GM18870 (cell line): Measurements from ENCODE around the gene MMRN1.

ENCODE experiments used
- ATAC-seq: cut with Tn5 transposase; IDR thresholded peaks from one replicate; pipeline ENCODE4 v1.9.1; 2021; ENCODE audit warnings: moderate library complexity; ENCODE audit not compliant: unreplicated experiment

The MMRN1 gene

DNA sequence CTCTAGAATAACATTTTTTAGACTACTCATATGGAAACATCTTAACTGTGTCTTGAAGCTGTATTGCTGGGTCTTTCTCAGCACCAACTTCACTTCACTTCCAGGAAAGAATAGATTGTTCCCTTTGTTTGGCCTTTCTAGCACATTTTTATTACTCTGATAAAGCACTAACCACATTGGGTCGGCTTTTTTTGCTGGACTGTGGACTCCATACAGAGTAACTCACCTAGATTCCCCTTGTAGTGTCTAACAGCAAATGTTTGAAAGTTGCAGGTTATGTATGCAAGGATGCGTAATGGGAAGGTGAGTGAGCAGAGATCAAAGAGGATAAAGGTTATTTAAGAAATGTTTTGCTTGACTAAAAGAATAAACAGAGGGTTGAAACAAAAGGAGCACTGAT is 101.2 kb downstream of the MMRN1 start:
- ATAC-seq = no peak

DNA sequence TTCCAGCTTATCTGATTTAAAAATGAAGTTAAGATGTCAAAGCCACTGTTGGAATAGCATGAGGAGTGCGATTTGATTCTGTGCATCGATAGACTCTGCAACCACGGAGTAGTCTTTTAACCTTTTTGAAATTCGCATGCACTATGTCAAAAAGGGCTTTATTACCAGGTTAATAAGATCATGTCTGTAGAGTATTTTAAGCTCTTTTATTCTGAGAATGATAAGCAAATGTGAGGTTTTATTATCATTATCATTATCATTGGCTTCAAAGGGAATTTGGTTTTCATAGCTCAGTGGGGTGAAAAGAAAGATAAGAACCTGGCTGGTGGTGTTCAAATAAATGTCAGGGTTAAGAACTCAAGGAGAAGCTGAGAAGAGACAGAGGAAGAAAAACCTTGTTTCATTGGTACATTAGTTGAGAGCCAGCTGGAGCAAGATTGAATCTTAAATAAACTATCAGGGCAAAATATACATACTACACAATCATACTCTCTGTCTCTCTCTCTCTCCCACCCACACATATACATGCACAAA is 102.6 kb downstream of the MMRN1 start:
- ATAC-seq = no peak

DNA sequence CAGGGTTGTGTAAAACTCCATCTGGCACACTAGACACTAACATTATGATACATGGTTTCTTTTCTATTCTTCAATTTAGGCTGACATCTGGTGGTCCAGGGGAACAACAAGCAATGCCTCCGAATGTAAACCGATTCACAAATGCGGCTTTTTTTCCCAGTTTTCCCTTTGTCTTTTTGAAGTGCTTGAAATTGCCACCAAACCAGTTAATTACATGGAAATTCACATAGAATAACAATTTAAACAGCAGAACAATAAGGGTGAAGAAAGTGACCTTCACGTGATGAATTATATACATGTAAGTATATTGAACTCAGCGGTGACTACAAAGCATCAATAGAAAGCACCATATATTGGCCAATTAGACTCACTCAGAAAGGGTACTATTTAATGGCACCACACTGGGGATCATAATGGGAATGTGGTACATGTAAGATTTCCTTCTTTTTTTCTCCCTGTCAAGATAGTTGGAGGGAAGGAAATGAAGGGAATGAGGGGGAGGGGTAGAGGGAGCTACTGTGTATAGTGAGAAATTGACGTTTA is 103.9 kb downstream of the MMRN1 start:
- no peak for ATAC-seq

DNA sequence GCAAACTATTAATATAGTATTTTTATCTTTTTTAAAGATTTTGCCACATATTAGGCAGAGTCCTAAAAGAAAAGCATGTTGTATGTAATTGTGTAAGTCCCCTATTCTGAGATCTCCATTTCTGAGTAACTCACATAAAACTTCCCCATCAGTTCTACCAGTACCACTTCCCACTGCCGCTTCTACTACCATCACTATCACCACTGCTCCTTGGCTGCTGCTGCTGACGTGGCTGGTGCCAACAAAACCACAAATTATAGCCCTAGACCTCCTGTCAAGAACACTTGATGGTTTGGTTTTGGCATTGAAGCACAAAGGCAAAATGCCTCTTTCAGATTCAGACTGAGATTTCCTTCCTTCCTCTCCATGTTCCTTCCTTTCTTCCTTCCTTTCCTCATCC is 106.4 kb downstream of the MMRN1 start:
- ATAC-seq = no peak

DNA sequence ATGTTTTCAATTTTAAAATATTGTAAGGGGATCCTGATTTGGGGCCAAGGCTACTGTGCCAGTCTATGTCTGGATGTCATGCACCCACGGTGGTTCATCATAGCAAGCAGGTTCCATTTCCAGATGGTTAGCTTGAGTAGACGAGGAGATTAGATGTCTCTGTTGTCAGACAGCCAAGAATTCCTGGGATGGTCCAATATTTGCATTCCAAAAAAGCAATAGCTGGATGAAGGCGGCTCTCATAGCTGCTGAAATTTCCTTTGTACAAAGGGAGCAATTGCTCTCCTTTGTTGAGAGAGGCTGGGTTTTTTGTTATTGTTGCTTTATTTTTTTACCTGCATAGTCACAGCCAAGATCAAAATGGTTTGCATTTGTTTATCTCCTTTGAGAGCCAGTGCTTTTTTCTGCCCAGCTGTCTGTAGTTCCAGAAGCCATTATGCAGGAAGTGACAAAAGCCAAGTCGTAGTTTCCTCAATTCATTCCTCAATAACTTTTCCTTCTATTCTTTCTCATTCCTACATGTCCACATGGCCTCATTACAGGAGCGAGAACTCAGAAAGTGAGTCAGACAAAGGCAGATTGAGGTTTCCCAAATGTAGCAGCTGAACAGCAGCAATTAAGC is 107.9 kb downstream of the MMRN1 start:
- ATAC-seq = no peak
